SU-DHL-6 (cell line): ENCODE results near the gene EPYC.

Experiments
- H2AFZ ChIP-seq: fragments of 200-600 bp; sonication (generic); 2 replicates; pipeline ENCODE4 v1.6.1; 2014; ENCODE audit warnings: low read depth, mild to moderate bottlenecking, moderate library complexity, mixed read lengths, antibody characterized with exemption, low read length; ENCODE audit not compliant: severe bottlenecking
- H3F3A ChIP-seq: fragments of 200-600 bp; shearing (Covaris generic); 2 replicates; pipeline ENCODE4 v1.6.0; 2016; ENCODE audit warnings: antibody characterized with exemption, mild to moderate bottlenecking; ENCODE audit not compliant: insufficient read depth
- H3K27ac ChIP-seq: fragments of 200-600 bp; sonication (generic); 2 replicates; pipeline ENCODE4 v1.5.1; 2016; ENCODE audit warnings: low read depth, mild to moderate bottlenecking, low read length, moderate library complexity, mixed read lengths
- H3K27me3 ChIP-seq: fragments of 200-600 bp; sonication (generic), shearing (Covaris generic); 2 replicates; pipeline ENCODE4 v1.6.0; 2014; ENCODE audit warnings: mild to moderate bottlenecking, low read length
- H3K36me3 ChIP-seq: fragments of 200-600 bp; sonication (generic); 2 replicates; pipeline ENCODE4 v1.6.1; 2014; ENCODE audit warnings: mild to moderate bottlenecking, low read length, mixed read lengths
- H3K4me2 ChIP-seq: fragments of 300-600, 200-600 bp; shearing (Covaris generic), sonication (generic); 2 replicates; pipeline ENCODE4 v1.6.0; 2014; ENCODE audit warnings: low read length, low read depth, mild to moderate bottlenecking; ENCODE audit not compliant: poor library complexity, severe bottlenecking
- H3K4me3 ChIP-seq: fragments of 200-600 bp; sonication (generic); 2 replicates; pipeline ENCODE4 v1.5.1; 2014; ENCODE audit warnings: antibody characterized with exemption, low read length, mild to moderate bottlenecking, mixed read lengths; ENCODE audit not compliant: insufficient read depth, poor library complexity, severe bottlenecking
- H3K79me2 ChIP-seq: fragments of 200-600 bp; sonication (generic); 2 replicates; pipeline ENCODE4 v1.6.1; 2014; ENCODE audit warnings: mild to moderate bottlenecking, low read length, moderate library complexity; ENCODE audit not compliant: insufficient read depth
- H3K9ac ChIP-seq: fragments of 200-600 bp; sonication (generic); 2 replicates; pipeline ENCODE4 v1.7.0; 2014; ENCODE audit warnings: mild to moderate bottlenecking, low read length
- H3K9me2 ChIP-seq: fragments of 200-600 bp; sonication (generic); replicated peaks from 2 replicates; pipeline ENCODE4 v1.6.1; 2014; ENCODE audit warnings: low read length; ENCODE audit not compliant: insufficient read depth
- H3K9me3 ChIP-seq: fragments of 200-600 bp; sonication (generic); 2 replicates; pipeline ENCODE4 v1.6.1; 2014; ENCODE audit warnings: low read length, mixed read lengths; ENCODE audit not compliant: insufficient read depth
- H4K20me1 ChIP-seq: fragments of 200-600 bp; sonication (generic); 2 replicates; pipeline ENCODE4 v1.6.1; 2014; ENCODE audit warnings: low read depth, mild to moderate bottlenecking, antibody characterized with exemption, low read length, moderate library complexity, mixed read lengths
- EZH2phosphoT487 ChIP-seq: fragments of 200-600 bp; sonication (generic), shearing (Covaris generic); conservative IDR thresholded peaks from 2 replicates; pipeline ENCODE4 v1.6.1; 2018; ENCODE audit warnings: mild to moderate bottlenecking, antibody characterized with exemption, low read length, moderate library complexity, mixed read lengths
- TF ChIP-seq, protein P1 (sequence below): fragments of 200-600 bp; sonication (generic); IDR thresholded peaks from one replicate; pipeline ENCODE4 v1.5.1; 2017; ENCODE audit warnings: antibody characterized with exemption, mild to moderate bottlenecking, low read length, moderate library complexity; ENCODE audit not compliant: insufficient read depth, poor library complexity, severe bottlenecking

Gene EPYC

DNA sequence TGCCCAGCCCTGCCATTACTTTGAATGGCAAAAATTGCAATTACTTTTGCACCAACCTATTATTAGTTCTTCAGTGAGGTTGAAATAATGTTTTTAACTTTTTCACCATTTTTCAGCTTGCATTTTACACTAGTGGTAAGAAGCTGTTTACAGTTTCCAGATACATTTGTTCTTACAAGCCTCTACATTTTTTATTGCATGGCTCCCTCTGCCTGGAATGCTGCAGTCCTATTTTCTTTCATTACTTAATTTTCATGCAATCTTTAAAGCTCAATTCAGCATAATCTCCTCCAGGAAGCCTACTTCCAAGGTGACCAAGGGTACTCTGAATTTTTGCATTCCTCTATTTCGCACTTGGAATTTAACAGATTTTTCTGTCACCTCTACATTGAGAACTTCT lies 83.2 kb downstream of the EPYC start:
- Histone ChIP-seq H3K36me3 (no peaks in the 10 kb centered on the region), H2AFZ (no peak overlapping the region), H3K27me3 (0 out of 2 replicates have a peak, but pooled peaks cover 3% of the 10 kb centered on the region), H3K9me3 (no peaks in the 10 kb centered on the region), H3K4me2 (no peak overlapping the region), H3K4me3 (no peak overlapping the region), H3F3A (no peaks in the 10 kb centered on the region), H3K79me2 (no peaks in the 10 kb centered on the region), H3K27ac (no peak overlapping the region), H4K20me1 (no peaks in the 10 kb centered on the region), H3K9ac (no peak overlapping the region), H3K9me2 (no peaks in the 10 kb centered on the region)
- TF ChIP-seq, protein P1, sequence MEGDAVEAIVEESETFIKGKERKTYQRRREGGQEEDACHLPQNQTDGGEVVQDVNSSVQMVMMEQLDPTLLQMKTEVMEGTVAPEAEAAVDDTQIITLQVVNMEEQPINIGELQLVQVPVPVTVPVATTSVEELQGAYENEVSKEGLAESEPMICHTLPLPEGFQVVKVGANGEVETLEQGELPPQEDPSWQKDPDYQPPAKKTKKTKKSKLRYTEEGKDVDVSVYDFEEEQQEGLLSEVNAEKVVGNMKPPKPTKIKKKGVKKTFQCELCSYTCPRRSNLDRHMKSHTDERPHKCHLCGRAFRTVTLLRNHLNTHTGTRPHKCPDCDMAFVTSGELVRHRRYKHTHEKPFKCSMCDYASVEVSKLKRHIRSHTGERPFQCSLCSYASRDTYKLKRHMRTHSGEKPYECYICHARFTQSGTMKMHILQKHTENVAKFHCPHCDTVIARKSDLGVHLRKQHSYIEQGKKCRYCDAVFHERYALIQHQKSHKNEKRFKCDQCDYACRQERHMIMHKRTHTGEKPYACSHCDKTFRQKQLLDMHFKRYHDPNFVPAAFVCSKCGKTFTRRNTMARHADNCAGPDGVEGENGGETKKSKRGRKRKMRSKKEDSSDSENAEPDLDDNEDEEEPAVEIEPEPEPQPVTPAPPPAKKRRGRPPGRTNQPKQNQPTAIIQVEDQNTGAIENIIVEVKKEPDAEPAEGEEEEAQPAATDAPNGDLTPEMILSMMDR, result no peak
- TF ChIP-seq EZH2phosphoT487, result no peak

- Histone ChIP-seq H3K27me3 (0 out of 2 replicates have a peak, but pooled peaks cover 3% of the 10 kb centered on the region), H4K20me1 (no peaks in the 10 kb centered on the region), H3K9me3 (no peaks in the 10 kb centered on the region), H2AFZ (no peak overlapping the region), H3K9me2 (no peaks in the 10 kb centered on the region), H3K79me2 (no peaks in the 10 kb centered on the region), H3F3A (no peaks in the 10 kb centered on the region), H3K4me3 (no peak overlapping the region), H3K27ac (no peak overlapping the region), H3K4me2 (no peak overlapping the region), H3K9ac (no peak overlapping the region), H3K36me3 (no peaks in the 10 kb centered on the region)
- TF ChIP-seq, protein P1, result no peak
- no peak for TF ChIP-seq EZH2phosphoT487
Measured at GRCh38 chr12:90920222-90920621, 84.5 kb downstream of the EPYC start.

DNA sequence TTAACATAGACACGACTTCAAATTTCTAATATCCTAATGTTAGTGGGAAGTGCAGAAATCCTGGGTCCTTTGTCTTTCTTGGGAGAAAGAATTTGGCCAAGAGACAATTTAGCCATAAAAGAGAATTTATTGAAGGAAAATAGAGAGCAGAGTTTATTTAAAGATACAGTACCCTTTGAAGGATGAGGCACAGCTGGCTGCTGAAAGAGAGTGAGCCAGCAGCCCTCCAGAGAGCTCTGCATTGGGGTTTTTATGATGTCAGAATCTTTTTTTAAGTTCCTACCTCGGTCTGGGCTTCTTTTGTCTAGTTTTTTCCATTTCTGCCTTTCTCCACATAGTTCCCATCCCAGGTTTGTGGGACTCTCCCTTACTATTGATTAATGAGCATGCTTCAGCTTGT lies 87.3 kb downstream of the EPYC start:
- H3K36me3 ChIP-seq, result no peaks in the 10 kb centered on the region
- H3K9me2 ChIP-seq, result no peaks in the 10 kb centered on the region
- H3K4me3 ChIP-seq, result no peak overlapping the region
- TF ChIP-seq EZH2phosphoT487, result no peak
- TF ChIP-seq, protein P1, result no peak
- no peaks in the 10 kb centered on the region for H3F3A ChIP-seq
- no peaks in the 10 kb centered on the region for H3K9me3 ChIP-seq
- no peaks in the 10 kb centered on the region for H3K27me3 ChIP-seq
- H3K9ac ChIP-seq, result no peak overlapping the region
- no peaks in the 10 kb centered on the region for H3K79me2 ChIP-seq
- no peak overlapping the region for H3K4me2 ChIP-seq
- H2AFZ ChIP-seq, result no peak overlapping the region
- no peak overlapping the region for H3K27ac ChIP-seq
- no peaks in the 10 kb centered on the region for H4K20me1 ChIP-seq
